Kidney epithelial cell (primary cell): ENCODE data around the gene USP6NL. TPM values are rescaled to one million over a fixed set of nuclear protein-coding genes. Genes with fewer than 3 reads are reported as not detected.

Experiments
- DNase-seq: peaks from one replicate; pipeline ENCODE4 v3.0.0-alpha.2; 2010; ENCODE audit warnings: low read depth
- H3K27me3 ChIP-seq: 2 replicates; pipeline ENCODE4 v1.6.0; 2011; ENCODE audit warnings: low read length; ENCODE audit not compliant: control insufficient read depth, insufficient read depth
- H3K36me3 ChIP-seq: 2 replicates; pipeline ENCODE4 v1.5.1; 2011; ENCODE audit warnings: low read length; ENCODE audit not compliant: control insufficient read depth, insufficient read depth
- H3K4me3 ChIP-seq: 2 replicates; pipeline ENCODE4 v1.5.1; 2011; ENCODE audit warnings: low read depth, mild to moderate bottlenecking, control low read depth, low read length
- CTCF ChIP-seq: IDR thresholded peaks from 2 replicates; pipeline ENCODE4 v1.5.1; 2011; ENCODE audit warnings: mild to moderate bottlenecking, moderate library complexity, low read length, control low read depth, inconsistent platforms; ENCODE audit not compliant: insufficient read depth, poor library complexity, severe bottlenecking
- total RNA-seq: library from RNA; depleted of rRNA; stranded (reverse); fragments of >200 nt; gene quantifications from 2 replicates; pipeline ENCODE4 v1.2.3, GENCODE V29; 2015

USP6NL gene
- total RNA-seq, 1 donor from 2014 or later: 21.2 TPM

DNA sequence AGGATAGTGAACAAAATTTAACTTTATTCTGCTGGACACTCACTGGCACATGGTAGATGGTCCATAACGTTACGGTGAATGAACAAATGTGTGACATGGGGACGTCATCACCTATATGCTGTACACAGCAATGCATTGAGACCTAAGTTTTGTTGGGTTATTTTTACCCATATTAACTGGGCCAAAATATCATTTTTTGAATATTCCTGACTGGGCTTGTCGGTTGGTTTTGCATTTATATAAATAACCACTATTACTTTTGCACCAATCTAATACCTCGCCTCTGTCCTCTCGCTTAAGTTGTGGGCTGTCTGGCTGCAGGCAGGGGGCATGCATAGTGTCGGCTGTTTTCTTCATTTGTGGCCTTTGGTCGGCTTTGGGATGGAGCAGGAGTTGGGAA, 161.7 kb downstream of the USP6NL start:
- DNase-seq: no peak
- TF ChIP-seq CTCF: no peak
- no peaks in the 10 kb centered on the region for H3K36me3 ChIP-seq

GRCh38 chr10:11448545-11449244, 162.8 kb downstream of the USP6NL start:
- no peak for TF ChIP-seq CTCF
- no peak for DNase-seq

More for the DNA sequence above, 161.7 kb downstream of the USP6NL start:
- H3K4me3 ChIP-seq: no peak overlapping the region
- H3K27me3 ChIP-seq: peaks cover 17% of the 10 kb centered on the region

DNA sequence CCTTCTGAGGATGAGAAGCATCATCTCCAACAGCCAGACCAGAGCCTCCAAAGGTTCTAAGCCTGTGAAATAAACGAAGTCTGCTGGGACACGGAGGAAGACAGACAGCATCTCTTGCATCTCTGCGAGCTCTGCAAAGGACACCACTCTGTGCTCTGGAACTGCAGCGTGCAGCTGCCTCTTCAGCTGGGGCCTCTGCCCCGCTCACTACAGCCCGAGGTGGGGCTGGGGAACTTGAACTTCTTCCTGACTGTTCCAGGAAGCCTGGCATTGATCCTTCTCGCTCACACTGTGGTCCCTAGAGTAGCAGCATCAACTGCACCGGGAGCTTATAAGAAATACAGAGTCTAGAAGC, 163.3 kb downstream of the USP6NL start:
- peaks cover 17% of the 10 kb centered on the region for H3K27me3 ChIP-seq
- H3K36me3 ChIP-seq: no peaks in the 10 kb centered on the region
- no peak for TF ChIP-seq CTCF
- H3K4me3 ChIP-seq: no peak overlapping the region
- DNase-seq: no peak

More at GRCh38 chr10:11448545-11449244, 162.8 kb downstream of the USP6NL start:
- Histone ChIP-seq H3K27me3 (peaks cover 17% of the 10 kb centered on the region), H3K36me3 (no peaks in the 10 kb centered on the region), H3K4me3 (no peak overlapping the region)

DNA sequence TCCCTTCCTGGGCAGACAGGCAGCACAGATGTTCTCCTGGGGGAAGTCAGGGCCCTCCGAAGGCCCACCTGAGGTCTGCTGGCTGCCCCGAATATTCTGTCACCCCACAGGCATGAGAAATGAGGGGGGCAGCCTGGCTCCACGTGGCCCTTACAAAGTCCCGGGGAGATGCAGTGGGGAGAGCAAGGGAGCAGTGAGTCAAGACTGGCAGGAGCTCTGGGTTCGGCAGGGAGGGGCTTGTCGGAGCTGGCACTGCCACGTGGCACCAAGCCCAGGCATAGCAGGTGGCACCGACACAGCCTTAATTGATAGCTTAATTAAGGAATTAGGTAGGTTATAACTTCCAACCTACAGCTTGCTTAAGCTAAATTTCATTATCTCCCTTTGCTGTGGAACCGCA, 163.9 kb downstream of the USP6NL start:
- H3K36me3 ChIP-seq: no peaks in the 10 kb centered on the region
- DNase-seq: no peak

GRCh38 chr10:11446864-11447263, 164.6 kb downstream of the USP6NL start:
- no peak overlapping the region for H3K4me3 ChIP-seq
- peaks cover 17% of the 10 kb centered on the region for H3K27me3 ChIP-seq
- H3K36me3 ChIP-seq: no peaks in the 10 kb centered on the region

More for the DNA sequence above, 163.9 kb downstream of the USP6NL start:
- no peak for TF ChIP-seq CTCF
- Histone ChIP-seq H3K27me3 (peaks cover 17% of the 10 kb centered on the region), H3K4me3 (no peak overlapping the region)

More at GRCh38 chr10:11446864-11447263, 164.6 kb downstream of the USP6NL start:
- no peak for DNase-seq
- no peak for TF ChIP-seq CTCF
